ENCODE results near the gene PXYLP1. TPM values are rescaled to one million over a fixed set of nuclear protein-coding genes. Genes with fewer than 3 reads are reported as not detected.

The PXYLP1 gene
- total RNA-seq, 1 experiment from 2014 or later: 6.4 TPM

DNA sequence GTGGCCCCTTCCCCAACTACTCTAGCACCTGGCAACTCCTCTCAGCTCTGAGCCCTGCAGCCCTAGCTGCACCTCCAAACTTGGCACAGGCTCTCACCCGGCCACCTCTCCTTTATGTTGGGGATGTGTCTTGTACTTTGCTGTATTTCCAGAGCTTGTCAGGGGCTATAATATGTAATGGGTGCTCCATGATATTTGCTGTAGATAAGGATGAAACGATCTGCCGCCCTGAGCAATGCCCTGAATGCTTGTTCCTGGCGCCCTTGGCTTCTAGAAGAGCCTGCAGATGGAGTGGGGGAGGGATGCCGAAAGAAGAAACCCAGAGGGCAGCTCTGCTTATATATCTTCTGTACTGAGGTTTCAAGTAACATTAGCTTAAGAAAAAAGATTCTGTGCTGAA, 100.8 kb downstream of the PXYLP1 start:
- in situ Hi-C loops (cut with HindIII; ENCODE audit: low sequenced_read_pairs): no loop called here

DNA sequence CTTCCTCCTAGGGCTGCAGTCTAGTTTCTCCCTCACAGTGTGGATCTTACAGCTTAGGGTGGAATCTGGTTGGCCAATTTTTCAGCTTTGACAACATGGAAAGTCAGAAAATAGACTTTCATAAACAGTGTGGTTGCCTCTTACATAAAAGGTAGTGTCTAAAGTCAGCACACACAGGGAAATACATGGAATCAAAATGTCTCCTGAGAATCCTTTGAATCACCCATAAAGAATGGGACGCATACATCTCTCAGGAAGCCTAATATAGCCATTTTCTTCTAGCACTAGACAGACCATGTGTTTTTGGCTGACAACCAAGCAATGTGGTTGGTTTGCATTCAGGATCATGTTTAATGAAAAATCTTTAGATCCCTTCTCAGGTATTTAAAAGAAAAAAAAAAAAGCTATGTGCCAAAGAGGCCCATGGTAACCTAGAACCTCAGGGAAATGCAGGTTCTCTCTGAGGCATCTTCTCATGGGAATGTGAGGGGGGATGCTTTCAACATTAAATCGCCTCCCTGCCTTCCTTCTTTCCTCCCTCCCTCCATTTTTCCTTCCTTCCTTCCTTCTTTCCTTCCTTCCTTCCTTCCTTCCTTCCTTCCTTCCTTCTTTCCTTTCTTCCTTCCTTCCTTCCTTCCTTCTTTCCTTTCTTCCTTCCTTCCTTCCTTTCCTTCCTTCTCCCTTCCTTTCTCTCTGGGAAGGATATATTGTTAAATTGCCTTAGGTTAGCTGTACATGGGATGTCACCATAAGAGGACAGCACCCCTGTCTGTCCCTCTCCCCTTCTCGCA, 102.4 kb downstream of the PXYLP1 start:
- DNase-seq (ENCODE audit: low spot score): no peak
- in situ Hi-C loops (cut with HindIII; ENCODE audit: low sequenced_read_pairs): no loop called here

More for the DNA sequence above, 100.8 kb downstream of the PXYLP1 start:
- DNase-seq (ENCODE audit: low spot score): no peak

- DNase-seq (ENCODE audit: low spot score): no peak
- in situ Hi-C loops (cut with HindIII; ENCODE audit: low sequenced_read_pairs): no loop called here
These were observed 103.1 kb downstream of the PXYLP1 start for GRCh38 chr3:141334627-141335250.

DNA sequence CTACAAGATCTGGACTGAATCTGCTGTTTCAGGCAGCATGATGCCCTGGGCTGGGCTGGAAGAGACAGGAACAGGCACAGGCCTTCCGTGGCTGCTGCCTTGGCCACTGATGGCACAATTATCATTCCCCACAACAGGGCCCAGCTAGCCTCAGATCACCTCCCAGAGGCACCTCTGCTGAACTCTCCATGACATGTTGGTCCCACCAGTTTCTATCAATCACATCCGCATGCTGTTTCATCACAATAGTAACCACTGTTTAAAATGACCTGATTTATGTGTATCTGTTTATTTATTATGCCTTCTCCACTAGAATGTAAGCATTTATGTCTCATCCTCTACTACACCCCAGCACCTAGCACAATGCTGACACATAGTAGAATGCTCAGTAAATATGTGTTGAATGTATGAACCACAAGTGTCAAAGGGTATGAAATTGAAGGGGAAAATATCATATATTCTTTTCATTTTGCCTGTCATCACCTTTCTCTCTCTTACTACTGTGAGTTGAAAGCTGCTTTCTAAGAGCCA, 104.0 kb downstream of the PXYLP1 start:
- DNase-seq (ENCODE audit: low spot score): no peak
- in situ Hi-C loops (cut with HindIII; ENCODE audit: low sequenced_read_pairs): no loop called here

DNA sequence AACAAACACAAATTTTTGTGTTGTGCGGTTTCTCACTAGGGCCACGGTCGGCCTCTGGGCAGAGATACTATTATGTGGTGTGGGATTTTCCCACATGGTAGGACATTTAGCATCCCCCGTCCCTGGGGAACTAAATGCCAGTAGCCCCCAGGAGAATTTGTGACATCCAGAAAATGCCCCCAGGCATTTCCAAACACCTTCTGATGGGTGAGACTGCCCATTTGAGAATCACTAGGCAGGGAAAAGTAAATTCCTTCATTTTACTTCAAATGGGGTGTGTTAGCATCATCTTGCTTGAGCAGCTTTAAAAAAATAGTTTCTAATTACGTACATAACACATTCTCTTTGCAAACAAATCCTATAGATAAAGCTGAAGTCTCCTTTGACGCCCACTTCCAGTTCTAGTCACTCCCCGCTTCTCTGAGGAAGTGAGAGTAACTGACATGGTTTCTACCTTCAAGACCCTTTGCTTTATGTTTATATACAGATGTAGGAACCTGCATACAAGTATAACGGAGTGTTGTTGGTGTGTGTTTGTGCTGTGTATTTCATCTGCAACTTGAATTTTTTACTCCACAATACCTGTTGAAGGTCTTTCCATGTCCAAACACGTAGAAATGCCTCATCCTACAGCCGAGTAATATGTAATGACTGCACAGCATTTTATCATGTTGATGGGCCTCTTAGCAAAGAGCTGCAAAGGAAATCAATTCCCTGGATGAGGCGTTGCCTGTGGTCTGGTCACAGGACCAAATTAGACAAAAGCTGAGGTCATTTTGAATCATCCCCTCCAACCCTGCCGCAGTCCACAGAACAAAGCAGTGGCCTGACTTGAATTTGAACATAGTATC, 105.3 kb downstream of the PXYLP1 start:
- no peak for DNase-seq (ENCODE audit: low spot score)
- in situ Hi-C loops (cut with HindIII; ENCODE audit: low sequenced_read_pairs): no loop called here

DNA sequence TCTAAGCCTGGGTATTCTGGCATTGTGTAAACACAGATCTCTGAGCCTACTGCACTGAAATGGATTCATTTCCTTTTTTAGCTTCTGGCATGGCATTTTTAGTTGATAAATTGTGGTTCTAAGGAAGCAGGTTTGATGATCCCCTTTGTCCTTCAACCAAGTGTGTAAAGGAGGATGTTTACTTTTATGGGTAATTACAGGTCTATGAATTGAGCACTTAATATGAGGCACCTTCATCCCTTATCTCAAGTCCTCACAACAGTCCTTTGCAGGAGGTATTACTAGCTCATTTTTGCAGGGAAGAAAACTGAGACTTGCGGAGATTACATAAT, 105.9 kb downstream of the PXYLP1 start:
- no peak for DNase-seq (ENCODE audit: low spot score)
- in situ Hi-C loops (cut with HindIII; ENCODE audit: low sequenced_read_pairs): no loop called here

GRCh38 chr3:141337991-141338390, 106.4 kb downstream of the PXYLP1 start:
- in situ Hi-C loops (cut with HindIII; ENCODE audit: low sequenced_read_pairs): no loop called here
- DNase-seq (ENCODE audit: low spot score): no peak

DNA sequence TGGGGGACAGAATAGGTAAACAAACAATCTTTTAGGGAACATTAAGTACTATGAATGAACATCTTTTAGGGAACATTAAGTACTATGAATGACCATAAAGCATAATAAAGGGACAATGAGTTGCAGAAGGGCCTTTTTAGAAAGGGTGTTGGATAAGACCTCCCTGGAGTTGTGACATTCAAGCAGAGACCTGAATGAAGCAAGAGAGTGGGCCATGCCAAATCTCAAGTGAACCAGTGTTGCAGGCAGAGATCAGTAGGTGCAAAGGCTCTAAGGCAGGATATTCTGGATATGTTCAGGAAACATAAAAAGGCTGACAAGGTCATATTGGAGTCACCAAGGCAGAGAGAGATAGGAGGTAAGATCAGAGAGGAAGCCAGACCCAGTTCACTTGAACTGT, 107.3 kb downstream of the PXYLP1 start:
- in situ Hi-C loops (cut with HindIII; ENCODE audit: low sequenced_read_pairs): no loop called here
- DNase-seq (ENCODE audit: low spot score): no peak

GRCh38 chr3:141341536-141341935, 109.9 kb downstream of the PXYLP1 start:
- in situ Hi-C loops (cut with HindIII; ENCODE audit: low sequenced_read_pairs): no loop called here
- no peak for DNase-seq (ENCODE audit: low spot score)

DNA sequence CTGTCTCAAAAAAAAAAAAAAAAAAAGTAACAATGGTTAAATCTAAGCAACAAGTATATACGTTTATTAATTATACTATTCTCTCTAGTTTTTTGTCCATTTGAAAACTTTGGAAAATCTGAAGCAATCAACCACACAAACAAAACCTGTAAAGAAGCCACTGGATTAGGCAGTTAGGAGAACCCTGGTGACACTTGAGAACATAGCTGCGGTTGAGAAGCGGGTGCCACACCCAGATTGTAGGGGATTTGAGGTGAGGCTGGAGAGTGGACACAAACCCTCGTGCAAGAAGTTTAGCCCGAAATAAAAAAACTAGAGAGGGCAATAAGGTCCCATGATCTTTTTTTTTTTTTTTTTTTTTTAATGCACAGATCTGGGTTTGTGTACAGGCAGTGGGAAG, 110.8 kb downstream of the PXYLP1 start:
- in situ Hi-C loops (cut with HindIII; ENCODE audit: low sequenced_read_pairs): no loop called here
- DNase-seq (ENCODE audit: low spot score): no peak

DNA sequence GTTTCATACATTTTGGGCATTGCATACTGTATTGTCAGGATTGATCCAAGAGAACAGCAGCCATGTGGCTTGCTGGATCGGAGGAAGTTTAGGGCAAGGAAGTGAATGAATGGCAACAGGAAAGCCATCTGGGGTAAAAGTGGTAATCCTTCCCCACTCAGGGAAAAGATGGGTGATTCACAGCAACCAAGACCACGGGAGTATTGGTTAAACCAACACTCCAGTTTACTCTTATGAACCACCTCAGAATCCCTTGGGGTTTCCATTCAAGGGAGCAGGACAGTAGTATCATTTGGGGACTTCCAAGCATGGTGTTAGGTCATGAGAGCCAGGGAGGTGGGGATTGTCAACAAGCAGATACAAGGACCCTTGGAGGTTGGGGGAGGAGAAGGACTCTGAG, 111.5 kb downstream of the PXYLP1 start:
- in situ Hi-C loops (cut with HindIII; ENCODE audit: low sequenced_read_pairs): no loop called here
- DNase-seq (ENCODE audit: low spot score): no peak

GRCh38 chr3:141343865-141344271, 112.2 kb downstream of the PXYLP1 start:
- DNase-seq (ENCODE audit: low spot score): no peak
- in situ Hi-C loops (cut with HindIII; ENCODE audit: low sequenced_read_pairs): no loop called here

Other genes with a start within 250 kb of the PXYLP1 start
- 1.5 TPM in 1 of 2 replicates, not detected in the other for gene SPSB4, start 180.5 kb upstream of the PXYLP1 start, total RNA-seq (2014; rRNA removed; shearing (Covaris generic))
- gene ZBTB38, start 136.7 kb downstream of the PXYLP1 start, total RNA-seq (2014; rRNA removed; shearing (Covaris generic)): 7.4 and 33.8 TPM in 2 replicates